Aorta (tissue), 5 donors: ENCODE results near the gene MRPL16. TPM values are rescaled to one million over a fixed set of nuclear protein-coding genes. Genes with fewer than 3 reads are reported as not detected.
"Not testable (repeated sequence)": the region's sequence is repeated elsewhere in the genome, so short reads cannot be mapped to it uniquely, and the experiment has no call there.

Experiments used
- ATAC-seq: fragments of 200-7000 bp; cut with Tn5 transposase; one replicate; pipeline ENCODE4 v1.9.1; 2022; ENCODE audit warnings: moderate library complexity; ENCODE audit not compliant: low FRiP score
- DNase-seq, 2 donors: peaks; one replicate each; pipeline ENCODE4 v3.0.0-alpha.2; 2020
- H3K27ac ChIP-seq, 2 donors: one replicate each; pipeline ENCODE4 v1.5.1; 2013; ENCODE audit warnings: low read length in 2 of 2, mild to moderate bottlenecking in 2 of 2, moderate library complexity in 2 of 2, control low read depth in 1 of 2, inconsistent platforms in 1 of 2, low read depth in 1 of 2
- H3K27me3 ChIP-seq, 2 donors: one replicate each; pipeline ENCODE4 v1.6.1; 2013; ENCODE audit warnings: control low read depth in 1 of 2, low read length in 1 of 2, mild to moderate bottlenecking in 1 of 2, moderate library complexity in 1 of 2; ENCODE audit not compliant: insufficient read depth in 2 of 2, control insufficient read depth in 1 of 2
- H3K36me3 ChIP-seq, 2 donors: one replicate each; pipeline ENCODE4 v1.6.1; 2013; ENCODE audit warnings: control low read depth in 1 of 2, low read length in 1 of 2, mild to moderate bottlenecking in 1 of 2; ENCODE audit not compliant: insufficient read depth in 2 of 2, control insufficient read depth in 1 of 2
- H3K4me1 ChIP-seq, 2 donors: one replicate each; pipeline ENCODE4 v1.6.1; 2013; ENCODE audit warnings: low read length in 2 of 2, control low read depth in 1 of 2, mild to moderate bottlenecking in 1 of 2, moderate library complexity in 1 of 2; ENCODE audit not compliant: insufficient read depth in 2 of 2, control insufficient read depth in 1 of 2
- H3K4me3 ChIP-seq, 2 donors: one replicate each; pipeline ENCODE4 v1.5.1; 2013; ENCODE audit warnings: low read length in 2 of 2, control low read depth in 1 of 2, mild to moderate bottlenecking in 1 of 2
- H3K9me3 ChIP-seq: one replicate; pipeline ENCODE4 v1.6.1; 2013; ENCODE audit warnings: mild to moderate bottlenecking, low read length; ENCODE audit not compliant: control insufficient read depth
- WGBS, 2 donors: extraction: QIAGEN DNeasy Blood & Tissue Kit; methylation state at CpG; one replicate each; pipeline ENCODE4 v1.1.7; 2013; 5-methylcytosine and 5-hydroxymethylcytosine counted together
- intact Hi-C, 2 donors: fragments of 100-400 bp; cut with DNase I; formaldehyde crosslinking; loops; one replicate each; pipeline versions ENCODE4 v1.14.2 to v1.15.0; 2022
- long read RNA-seq, 2 donors: library from polyadenylated mRNA; unstranded; transcript quantifications; one replicate each; pipeline ENCODE4 v2.0.0, GENCODE V29; 2020 to 2021
- polyA plus RNA-seq, 2 donors: library from polyadenylated mRNA; stranded (reverse); fragments of 200-250 nt; gene quantifications; one replicate each; pipeline ENCODE4 v1.2.3, GENCODE V29; 2013
- total RNA-seq, 2 donors: library from RNA; stranded (reverse); fragmentation: NEBNext Ultra II Directional; extraction: Animal tissue kit (Norgen Biotek cat#: 25700); gene quantifications; one replicate each; pipeline ENCODE4 v1.2.1, GENCODE V29; 2021
- donor health status: healthy with polysubstance abuse.
- donor health status: Bipolar disorder and iron deficiency.
- donor health status: DM: no; HTN: no; CAD: no.
- donor health status: DM: no; HTN: no; CAD: no.
- donor health status: DM: yes; HTN: yes; CAD: no.

MRPL16 gene
- total RNA-seq (10 to 100 TPM; 25.3 to 29.1 TPM), polyA plus RNA-seq (10 to 100 TPM; 25.0 to 46.5 TPM)
- long read RNA-seq, donor 1, transcript MRPL16-201 (4 exons, 1,182 nt) = major isoform, 45 of 49 reads
- long read RNA-seq, donor 1, partial matches to known transcripts = 2 of 49 reads
- long read RNA-seq, donor 1, other reads (novel, unspliced or antisense) = 1 of 49 reads
- long read RNA-seq, donor 2, transcript MRPL16-201 (4 exons, 1,182 nt) = major isoform, 23 of 31 reads
- long read RNA-seq, donor 2, partial matches to known transcripts = 2 of 31 reads
- long read RNA-seq, donor 2, other reads (novel, unspliced or antisense) = 3 of 31 reads

DNA sequence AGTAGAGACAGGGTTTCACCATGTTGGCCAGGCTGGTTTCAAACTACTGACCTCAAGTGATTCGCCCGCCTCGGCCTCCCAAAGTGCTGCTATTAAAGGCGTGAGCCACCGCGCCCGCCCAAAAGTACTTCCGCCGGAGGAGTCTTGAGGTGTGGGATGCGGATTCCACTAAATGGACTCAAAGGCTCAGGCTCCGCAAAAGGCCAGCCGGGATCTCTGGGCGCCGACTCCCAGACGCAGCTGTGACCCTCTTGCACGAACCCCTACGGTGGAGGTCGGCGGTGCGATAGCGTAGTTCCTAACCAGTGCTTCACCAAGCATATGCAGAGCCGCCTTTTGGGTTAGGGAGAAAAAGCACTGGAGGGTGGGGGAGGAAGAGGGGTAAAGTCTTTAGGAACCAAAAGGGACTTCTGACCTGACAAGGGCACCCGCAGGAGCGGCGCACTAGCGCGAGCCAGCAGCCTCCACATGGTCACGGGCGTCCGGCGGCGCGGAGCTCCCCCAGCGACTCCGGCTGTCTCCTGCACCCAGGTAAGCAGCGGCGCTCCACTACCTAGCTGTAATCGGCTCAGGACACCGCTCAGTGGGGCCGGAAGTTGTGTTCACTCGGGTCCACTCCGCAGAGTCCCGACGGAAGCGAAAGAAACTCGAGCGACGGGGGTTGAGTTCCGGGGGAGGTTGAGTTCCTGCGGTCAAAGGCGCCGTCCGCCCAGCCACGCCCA lies at the start of gene MRPL16:
Gene MRPL16, minus strand, starts transcription at position 590 of the 722 bp plus-strand sequence. Its CDS starts 120 bp downstream, at position 470.
- H3K27me3 ChIP-seq = no peaks in the 10 kb centered on the region
- ATAC-seq = peak; percentile 97
- 0% methylated on average over 46 to 54 of the region's 54 CpGs for WGBS, 2 donors
- peak within 1 kb of the TSS; percentile 70 to 96 for H3K4me3 ChIP-seq
- H3K9me3 ChIP-seq = no peaks in the 10 kb centered on the region
- intact Hi-C loops = loop anchor here in 1 of 2 donors (2.0 kb wide), 1 partner anchor 56 kb away; the partner anchor contains the start of gene STX3
- peak; percentile 91 to 94 for DNase-seq
- H3K4me1 ChIP-seq = no peaks in the 10 kb centered on the region
- H3K36me3 ChIP-seq = peaks cover 0 to 3% of the 10 kb centered on the region in 2 donors
- peak within 1 kb of the TSS in 1 of 2 donors; percentile 77 for H3K27ac ChIP-seq

DNA sequence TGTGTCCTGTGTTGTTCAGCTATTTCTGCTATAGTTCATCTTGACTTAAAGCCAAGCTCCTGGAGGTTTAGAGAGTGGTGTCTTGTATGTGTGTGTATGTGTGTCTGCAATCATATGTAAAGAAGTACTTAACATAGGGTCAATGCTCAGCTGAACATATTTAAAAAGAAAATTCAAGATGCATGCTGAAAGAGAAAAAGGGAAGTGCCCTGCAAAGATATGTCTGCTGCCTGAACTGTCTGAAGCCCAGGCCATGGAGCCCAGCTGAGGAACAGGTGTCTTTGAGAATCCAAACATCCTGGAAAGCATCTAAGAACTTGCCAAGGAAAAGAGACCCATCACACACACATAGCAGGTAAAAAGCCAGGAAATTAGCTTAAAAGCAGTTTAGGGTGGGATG lies 49.1 kb upstream of the MRPL16 start:
- intact Hi-C loops = no loop called here
- Histone ChIP-seq H3K36me3 (no peaks in the 10 kb centered on the region), H3K27ac (no peak overlapping the region), H3K27me3 (no peaks in the 10 kb centered on the region), H3K9me3 (no peaks in the 10 kb centered on the region), H3K4me1 (no peaks in the 10 kb centered on the region), H3K4me3 (no peak overlapping the region)
- ATAC-seq (no peak), DNase-seq (no peak)

DNA sequence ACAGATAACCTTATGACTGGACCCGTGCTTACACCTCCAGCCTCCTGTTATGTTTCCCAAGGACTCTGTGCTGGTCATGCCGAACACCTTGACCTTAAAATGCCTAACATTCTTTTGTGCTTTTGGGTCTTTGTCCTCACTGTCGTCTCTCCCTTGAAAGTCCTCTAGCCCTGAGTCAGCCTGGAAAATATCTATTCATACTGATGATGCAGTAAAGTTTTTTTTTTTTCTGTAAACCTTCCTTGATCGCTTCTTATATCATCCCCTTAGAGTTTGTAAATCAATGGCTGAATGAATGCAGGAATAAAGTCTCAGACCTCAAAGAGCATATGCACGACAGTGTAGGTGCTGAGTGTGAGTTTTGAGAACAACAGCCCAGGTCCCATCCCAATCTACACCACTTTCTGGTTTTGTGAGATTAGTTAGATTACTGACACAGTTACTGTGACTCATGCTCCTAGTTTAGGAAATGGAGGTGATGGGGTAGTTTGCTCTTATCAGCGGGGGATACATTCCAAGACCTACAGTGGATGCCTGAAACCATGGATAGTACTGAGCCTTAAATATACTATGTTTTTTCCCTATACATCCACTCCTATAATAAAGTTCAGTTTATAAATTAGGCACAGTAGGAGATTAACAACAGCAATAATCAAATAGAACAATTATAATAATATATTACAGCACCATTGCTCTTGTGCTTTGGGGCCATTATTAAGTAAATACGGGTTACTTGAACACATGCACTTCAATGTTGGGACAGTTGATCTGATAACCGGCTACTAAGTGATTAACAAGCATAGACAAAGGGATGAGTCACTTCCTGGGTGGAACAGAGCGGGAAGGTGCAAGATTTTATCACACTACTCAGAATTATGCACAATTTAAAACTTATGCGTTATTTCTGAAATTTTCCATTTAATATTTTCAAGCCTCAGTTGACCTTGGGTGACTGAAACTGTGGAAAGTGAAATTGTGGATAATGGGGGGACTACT lies 47.2 kb upstream of the MRPL16 start:
- Histone ChIP-seq H3K27me3 (no peaks in the 10 kb centered on the region), H3K36me3 (no peaks in the 10 kb centered on the region), H3K4me1 (no peaks in the 10 kb centered on the region), H3K4me3 (no peak overlapping the region), H3K9me3 (no peaks in the 10 kb centered on the region), H3K27ac (no peak overlapping the region)
- DNase-seq (no peak), ATAC-seq (no peak)
- WGBS, 2 donors = 76 to 79% methylated on average over 10 of the region's 10 CpGs
- intact Hi-C loops = no loop called here

DNA sequence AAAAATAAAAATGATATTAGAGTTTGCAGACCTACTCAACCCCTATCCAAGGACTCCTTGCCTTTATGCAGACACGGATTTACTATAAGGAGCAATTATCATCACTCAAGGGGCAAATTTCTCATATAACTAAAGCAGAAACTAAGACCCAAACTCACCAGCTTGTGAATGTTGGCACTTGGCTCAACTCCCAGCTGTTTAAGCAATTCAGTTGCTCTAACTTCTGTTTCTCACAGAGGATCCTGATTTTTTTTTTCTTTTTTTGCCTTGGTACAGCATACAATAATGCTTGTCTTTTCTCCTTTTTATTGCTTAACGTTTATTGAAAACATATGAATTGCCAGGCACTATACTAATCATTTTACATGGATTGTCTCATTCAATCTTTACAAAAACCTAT lies 44.3 kb upstream of the MRPL16 start:
- ATAC-seq (no peak), DNase-seq (no peak)
- H3K4me3 ChIP-seq = no peak overlapping the region
- intact Hi-C loops = no loop called here
- H3K27me3 ChIP-seq = no peaks in the 10 kb centered on the region
- WGBS, 2 donors = 38 to 49% methylated on average over 2 of the region's 2 CpGs
- H3K27ac ChIP-seq = no peak overlapping the region
- no peaks in the 10 kb centered on the region for H3K9me3 ChIP-seq
- no peaks in the 10 kb centered on the region for H3K36me3 ChIP-seq
- no peaks in the 10 kb centered on the region for H3K4me1 ChIP-seq

DNA sequence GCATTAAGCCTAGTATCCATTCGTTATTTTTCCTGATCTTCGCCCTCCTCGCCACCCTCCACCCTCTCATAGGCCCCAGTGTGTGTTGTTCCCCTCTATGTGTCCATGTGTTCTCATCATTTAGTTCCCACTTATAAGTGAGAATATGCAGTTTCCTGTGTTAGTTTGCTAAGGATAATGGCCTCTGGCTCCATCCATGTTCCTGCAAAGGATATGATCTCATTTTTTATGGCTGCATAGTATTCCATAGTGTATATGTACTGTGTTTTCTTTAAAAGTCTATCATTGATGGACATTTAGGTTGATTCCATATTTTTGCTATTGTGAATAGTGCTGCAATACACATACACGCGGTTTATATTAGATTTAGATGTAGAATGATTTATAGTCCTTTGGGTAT lies 40.8 kb upstream of the MRPL16 start:
- H3K27me3 ChIP-seq, H3K9me3 ChIP-seq, H3K4me1 ChIP-seq, intact Hi-C loops, DNase-seq, ATAC-seq, H3K27ac ChIP-seq, H3K4me3 ChIP-seq, H3K36me3 ChIP-seq: not testable (repeated sequence)
- 84 to 87% methylated on average over 5 of the region's 5 CpGs for WGBS, 2 donors

DNA sequence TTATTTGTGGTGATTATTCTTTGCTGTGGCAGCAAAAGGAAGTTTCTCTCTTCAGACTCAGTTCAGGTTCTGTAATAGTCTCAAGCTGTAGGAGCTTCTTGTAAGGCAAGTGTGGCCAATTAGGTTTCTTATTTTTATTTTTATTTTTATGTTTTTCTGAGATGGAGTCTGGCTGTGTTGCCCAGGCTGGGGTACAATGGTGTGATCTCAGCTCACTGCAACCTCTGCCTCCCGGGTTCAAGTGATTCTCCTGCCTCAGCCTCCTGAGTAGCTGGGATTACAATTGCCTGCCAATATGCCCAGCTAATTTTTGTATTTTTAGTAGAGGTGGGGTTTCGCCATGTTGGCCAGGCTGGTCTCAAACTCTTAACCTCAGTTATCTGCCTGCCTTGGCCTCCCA lies 39.0 kb upstream of the MRPL16 start:
- WGBS, 2 donors = 94 to 96% methylated on average over 2 of the region's 2 CpGs
- H3K9me3 ChIP-seq, ATAC-seq, H3K36me3 ChIP-seq, H3K4me3 ChIP-seq, H3K27me3 ChIP-seq, DNase-seq, intact Hi-C loops, H3K27ac ChIP-seq, H3K4me1 ChIP-seq: not testable (repeated sequence)

DNA sequence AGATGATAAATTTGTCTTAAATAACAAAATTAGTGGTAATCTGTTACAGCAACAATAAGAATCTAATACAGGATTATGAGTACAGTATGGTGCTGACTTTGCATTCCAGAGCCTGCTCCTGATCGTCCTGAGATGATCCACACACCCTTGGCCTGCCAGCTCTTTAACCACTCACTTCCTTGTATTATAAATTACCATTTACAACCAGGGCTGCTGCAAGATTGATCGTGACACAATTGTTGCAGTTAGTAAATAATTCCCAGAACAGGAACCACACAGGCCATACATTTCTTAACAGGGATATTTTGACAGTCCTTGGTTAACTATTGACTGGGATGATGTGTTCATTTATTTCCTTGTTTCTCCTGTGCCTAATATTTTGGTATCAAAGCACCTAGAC lies 38.6 kb upstream of the MRPL16 start:
- ATAC-seq (no peak), DNase-seq (no peak)
- no peak overlapping the region for H3K27ac ChIP-seq
- H3K4me3 ChIP-seq = no peak overlapping the region
- no peaks in the 10 kb centered on the region for H3K9me3 ChIP-seq
- WGBS, 2 donors = 31 to 33% methylated on average over 2 of the region's 2 CpGs
- H3K36me3 ChIP-seq = no peaks in the 10 kb centered on the region
- H3K4me1 ChIP-seq = no peaks in the 10 kb centered on the region
- no peaks in the 10 kb centered on the region for H3K27me3 ChIP-seq
- intact Hi-C loops = no loop called here

DNA sequence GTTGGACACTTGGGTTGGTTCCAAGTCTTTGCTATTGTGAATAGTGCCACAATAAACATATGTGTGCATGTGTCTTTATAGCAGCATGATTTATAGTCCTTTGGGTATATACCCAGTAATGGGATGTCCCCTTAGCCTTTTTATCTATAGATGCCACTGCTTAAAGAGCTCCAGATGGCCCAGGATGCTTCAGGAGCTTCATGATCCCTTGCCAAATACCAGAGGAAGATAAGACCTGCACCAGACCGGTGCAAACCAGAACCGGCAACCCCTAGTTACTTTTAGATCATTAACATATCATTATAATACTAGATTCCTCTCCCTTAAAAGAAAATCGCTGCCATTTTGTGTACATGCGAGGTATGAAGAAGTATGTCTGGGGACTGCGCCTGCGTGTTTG lies 37.9 kb upstream of the MRPL16 start:
- H3K27me3 ChIP-seq, H3K36me3 ChIP-seq, H3K27ac ChIP-seq, DNase-seq, H3K4me1 ChIP-seq, H3K9me3 ChIP-seq, intact Hi-C loops, ATAC-seq, H3K4me3 ChIP-seq: not testable (repeated sequence)
- 89 to 93% methylated on average over 6 of the region's 6 CpGs for WGBS, 2 donors
